Adrenal gland (tissue), 12 donors: ENCODE results near the gene LMNB1. TPM values are rescaled to one million over a fixed set of nuclear protein-coding genes. Genes with fewer than 3 reads are reported as not detected.
"Not testable (repeated sequence)": the region's sequence is repeated elsewhere in the genome, so short reads cannot be mapped to it uniquely, and the experiment has no call there.

ENCODE experiments used
- DNase-seq, 7 donors: peaks; one replicate each; pipeline ENCODE4 v3.0.0-alpha.2; 2019 to 2020
- H3K27ac ChIP-seq, 5 donors: fragments of 200-600 bp; sonication (generic) in 4 of 5; 1 replicate in 3 of 5; 2 replicates in 2 of 5; pipeline versions ENCODE4 v1.5.1 to v1.8.0; 2016 to 2020; ENCODE audit warnings: mild to moderate bottlenecking in 1 of 5
- H3K27me3 ChIP-seq: fragments of 200-600 bp; 2 replicates; pipeline ENCODE4 v1.8.0; 2021
- H3K36me3 ChIP-seq, 2 donors: fragments of 200-600 bp; replicated peaks in 1 of 2; 1 replicate in 1 of 2; 2 replicates in 1 of 2; pipeline versions ENCODE4 v1.5.1 to v1.8.0; 2018 to 2022
- H3K4me1 ChIP-seq, 2 donors: fragments of 200-600 bp; replicated peaks in 1 of 2; 1 replicate in 1 of 2; 2 replicates in 1 of 2; pipeline versions ENCODE4 v1.5.1 to v1.8.0; 2018 to 2021
- H3K4me3 ChIP-seq, 4 donors: fragments of 200-600 bp; sonication (generic) in 3 of 4; one replicate each; pipeline ENCODE4 v1.5.1; 2016 to 2018
- H3K9me3 ChIP-seq, 3 donors: fragments of 200-600 bp; sonication (generic) in 1 of 3; replicated peaks in 1 of 3; 1 replicate in 2 of 3; 2 replicates in 1 of 3; pipeline versions ENCODE4 v1.5.1 to v1.8.0; 2016 to 2021
- CTCF ChIP-seq, 6 experiments: fragments of 450-650 bp in 4 of 6; fragments of 200-600 bp in 2 of 6; sonication (generic) in 1 of 6; IDR thresholded peaks; 1 replicate in 5 of 6; 2 replicates in 1 of 6; pipeline versions ENCODE4 v1.5.1 to v1.8.0; 2016 to 2021; ENCODE audit warnings: antibody characterized with exemption in 6 of 6, mild to moderate bottlenecking in 2 of 6, moderate library complexity in 1 of 6
- POLR2A ChIP-seq, 2 donors: fragments of 450-650 bp; IDR thresholded peaks; one replicate each; pipeline ENCODE4 v1.6.1; 2017; ENCODE audit warnings: antibody characterized with exemption in 2 of 2, mild to moderate bottlenecking in 2 of 2, moderate library complexity in 1 of 2
- WGBS, 4 donors: extraction: QIAGEN DNeasy Blood & Tissue Kit in 2 of 4; methylation state at CpG; one replicate each; pipeline versions ENCODE4 v1.1.5 to v1.1.7; 2013 to 2017; 5-methylcytosine and 5-hydroxymethylcytosine counted together
- intact Hi-C, 2 donors: fragments of 100-400 bp; cut with DNase I; formaldehyde crosslinking; loops; one replicate each; pipeline versions ENCODE4 v1.14.1 to v1.15.0; 2022 to 2023
- polyA plus RNA-seq, 3 donors: library from polyadenylated mRNA; stranded (reverse); fragments of 200-250 nt in 2 of 3; fragments of 350-450 nt in 1 of 3; fragmentation: Illumina TruSeq in 1 of 3; extraction: RNeasy Lipid Tissue Mini Kit (QIAGEN cat#74804) in 1 of 3; gene quantifications; one replicate each; pipeline ENCODE4 v1.2.3, GENCODE V29; 2013 to 2014
- total RNA-seq, 9 donors: library from RNA; depleted of rRNA in 4 of 9; stranded (reverse); fragments of >200 nt in 4 of 9; fragments of 120-200 nt in 1 of 9; fragmentation: NEBNext Ultra II Directional in 1 of 9; extraction: Animal tissue kit (Norgen Biotek cat#: 25700) in 1 of 9; gene quantifications; one replicate each; pipeline versions ENCODE4 v1.1.0 to v1.2.4, GENCODE V29; 2013 to 2023
- donor health status: healthy with polysubstance abuse.
- donor health status: Bipolar disorder and iron deficiency.
- donor health status: DM: yes; HTN: yes; CAD: no.
- donor health status: DM: no; HTN: no; CAD: no.
- donor health status: DM: no; HTN: no; CAD: no.
- donor health status: DM: yes; HTN: yes; CAD: no.

LMNB1 gene
- total and polyA plus RNA-seq, 12 donors: 0.97 to 25.0 (median 5.7) TPM

- no peaks in the 10 kb centered on the region for H3K9me3 ChIP-seq
- TF ChIP-seq POLR2A (IDR thresholded peaks at IDR 0.05): no peak
- TF ChIP-seq CTCF (IDR thresholded peaks at IDR 0.05): no peak
- no peaks in the 10 kb centered on the region for H3K27me3 ChIP-seq
- peaks cover 4 to 16% of the 10 kb centered on the region in 2 donors for H3K4me1 ChIP-seq
- H3K27ac ChIP-seq: no peak overlapping the region
- WGBS, 4 donors: 67 to 88% (median 76%) methylated on average over 7 of the region's 7 CpGs
- intact Hi-C loops: no loop called here
- H3K36me3 ChIP-seq: no peaks in the 10 kb centered on the region
- DNase-seq: no peak
- H3K4me3 ChIP-seq: no peak overlapping the region
Observed at GRCh38 chr5:126852841-126853271, 75.9 kb downstream of the LMNB1 start.

GRCh38 chr5:126853541-126854307 lies 76.8 kb downstream of the LMNB1 start:
- H3K27ac ChIP-seq, H3K4me1 ChIP-seq, intact Hi-C loops, H3K4me3 ChIP-seq, H3K9me3 ChIP-seq, H3K36me3 ChIP-seq, DNase-seq, H3K27me3 ChIP-seq: not testable (repeated sequence)
- WGBS, 4 donors: 90 to 94% (median 92%) methylated on average over 25 to 27 of the region's 27 CpGs

- intact Hi-C loops: no loop called here
- 94 to 96% (median 94%) methylated on average over 19 to 34 of the region's 35 CpGs for WGBS, 4 donors
Observed at GRCh38 chr5:126854526-126855110, 77.7 kb downstream of the LMNB1 start.

GRCh38 chr5:126855266-126855665 lies 78.3 kb downstream of the LMNB1 start:
- WGBS, 4 donors: 47 to 65% (median 60%) methylated on average over 8 of the region's 8 CpGs
- H3K27me3 ChIP-seq: no peaks in the 10 kb centered on the region
- DNase-seq: peak in 3 of 7 donors; percentile 24 to 42 (median 35)
- no peak for TF ChIP-seq CTCF (IDR thresholded peaks at IDR 0.05)
- TF ChIP-seq POLR2A (IDR thresholded peaks at IDR 0.05): no peak
- no peak overlapping the region for H3K4me3 ChIP-seq
- H3K9me3 ChIP-seq: no peaks in the 10 kb centered on the region
- intact Hi-C loops: no loop called here
- no peaks in the 10 kb centered on the region for H3K36me3 ChIP-seq
- H3K4me1 ChIP-seq: no peaks in the 10 kb centered on the region
- no peak overlapping the region for H3K27ac ChIP-seq

More at GRCh38 chr5:126854526-126855110, 77.7 kb downstream of the LMNB1 start:
- no peaks in the 10 kb centered on the region for H3K4me1 ChIP-seq
- no peaks in the 10 kb centered on the region for H3K9me3 ChIP-seq
- H3K27ac ChIP-seq: no peak overlapping the region
- no peaks in the 10 kb centered on the region for H3K36me3 ChIP-seq
- TF ChIP-seq POLR2A (IDR thresholded peaks at IDR 0.05) (no peak), CTCF (IDR thresholded peaks at IDR 0.05) (no peak)
- DNase-seq: no peak
- no peaks in the 10 kb centered on the region for H3K27me3 ChIP-seq
- no peak overlapping the region for H3K4me3 ChIP-seq
